HG03280 (cell line): ENCODE results near the gene GABRR2.

Experiments used
- ATAC-seq: cut with Tn5 transposase; IDR thresholded peaks from one replicate; pipeline ENCODE4 v1.9.1; 2021; ENCODE audit warnings: mild to moderate bottlenecking, moderate library complexity; ENCODE audit not compliant: unreplicated experiment

GABRR2 gene

GRCh38 chr6:89216411-89216810 is 98.7 kb downstream of the GABRR2 start:
- no peak for ATAC-seq

DNA sequence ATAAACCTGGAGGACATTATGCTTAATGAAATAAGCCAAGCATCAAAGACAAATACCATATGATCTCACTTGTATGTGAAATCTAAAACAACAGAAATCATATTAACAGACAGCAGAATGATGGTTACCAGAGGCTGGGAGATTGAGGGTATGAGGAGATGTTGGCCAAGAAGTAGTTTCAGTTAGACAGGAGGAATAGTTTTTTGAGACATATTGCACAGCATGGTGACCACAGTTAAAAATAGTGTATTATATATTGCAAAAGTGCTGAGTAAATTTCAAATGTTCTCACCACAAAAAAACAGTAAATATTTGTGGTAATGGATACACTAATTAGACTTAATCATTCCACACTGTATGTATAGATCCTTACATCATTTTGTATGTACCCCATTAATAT is 99.7 kb downstream of the GABRR2 start:
- ATAC-seq, result no peak

GRCh38 chr6:89214197-89214596 is 100.9 kb downstream of the GABRR2 start:
- ATAC-seq, result no peak

DNA sequence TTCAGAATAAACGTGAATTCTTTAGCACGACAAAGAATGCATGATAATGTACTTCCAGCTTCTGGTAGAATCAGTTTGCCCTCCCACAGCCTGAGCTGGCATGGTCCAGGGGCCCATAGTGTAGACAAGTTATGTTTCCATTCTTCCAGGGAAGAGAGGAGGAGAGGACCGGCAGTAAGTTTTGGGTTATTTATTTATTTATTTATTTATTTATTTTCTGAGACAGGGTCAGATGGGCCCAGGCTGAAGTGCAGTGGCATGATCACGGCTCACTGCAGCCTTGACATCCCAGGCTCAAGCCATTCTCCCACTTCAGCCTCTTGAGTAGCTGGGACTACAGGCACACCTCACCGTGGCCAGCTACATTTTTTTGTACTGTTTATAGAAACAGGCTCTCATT is 102.6 kb downstream of the GABRR2 start:
- ATAC-seq, result no peak

DNA sequence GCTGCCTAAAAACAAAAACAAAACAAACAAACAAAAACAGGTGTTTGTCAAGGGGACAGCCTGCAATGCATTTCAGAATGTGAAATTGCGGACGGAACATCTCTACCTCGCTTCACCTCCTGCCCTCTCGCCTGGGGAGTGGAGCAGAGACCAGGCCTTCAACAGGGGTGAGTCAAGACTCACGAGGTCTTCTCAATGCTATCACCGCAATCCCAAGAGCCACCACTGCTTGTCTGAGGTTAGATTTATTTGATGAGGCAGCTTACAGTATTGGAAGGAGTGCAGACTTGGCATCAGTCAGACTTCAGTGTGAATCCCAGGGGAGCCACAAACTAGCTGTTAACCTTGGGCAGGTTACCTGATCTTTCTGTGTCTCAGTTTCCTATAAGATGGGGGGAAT is 105.6 kb downstream of the GABRR2 start:
- ATAC-seq, result no peak

- ATAC-seq, result no peak
These were observed 106.5 kb downstream of the GABRR2 start for GRCh38 chr6:89208551-89208950.
